Measurements from ENCODE around the gene DYNC1LI1.
A peak's percentile ranks its signal among the peaks of the same experiment; 100 is the strongest.

Gene DYNC1LI1

GRCh38 chr3:32492684-32493436 lies 77.8 kb downstream of the DYNC1LI1 start:
- no peak for DNase-seq (ENCODE audit: low spot score)

GRCh38 chr3:32488474-32489008 lies 82.1 kb downstream of the DYNC1LI1 start:
- DNase-seq (ENCODE audit: low spot score), result no peak

- DNase-seq (ENCODE audit: low spot score), result peak; percentile 46
Observed at GRCh38 chr3:32487781-32488473, 82.7 kb downstream of the DYNC1LI1 start.

DNA sequence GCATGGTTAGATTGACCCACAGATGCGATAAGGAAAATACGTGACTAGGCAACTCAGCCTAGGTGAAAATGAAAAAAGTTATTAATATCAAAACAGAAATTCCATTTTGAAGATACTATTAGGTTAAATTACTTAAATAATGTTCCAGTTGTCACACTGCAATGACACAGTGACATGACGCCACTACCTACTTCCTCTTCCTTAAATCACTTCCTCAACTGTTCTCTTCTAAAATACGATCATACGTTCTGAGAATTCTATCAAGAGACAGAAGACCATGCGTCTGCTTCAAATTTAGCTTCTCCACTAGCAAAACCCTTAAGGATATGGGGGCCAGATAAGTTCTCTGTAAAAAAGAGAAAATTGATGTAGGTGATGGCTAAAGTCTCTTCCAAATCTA lies 86.2 kb downstream of the DYNC1LI1 start:
- no peak for DNase-seq (ENCODE audit: low spot score)

- no peak for DNase-seq (ENCODE audit: low spot score)
Observed at GRCh38 chr3:32483772-32484171, 86.9 kb downstream of the DYNC1LI1 start.

GRCh38 chr3:32482693-32483092 lies 88.0 kb downstream of the DYNC1LI1 start:
- no peak for DNase-seq (ENCODE audit: low spot score)

GRCh38 chr3:32481791-32482631 lies 88.6 kb downstream of the DYNC1LI1 start:
- DNase-seq (ENCODE audit: low spot score), result no peak

- DNase-seq (ENCODE audit: low spot score), result no peak
Observed at GRCh38 chr3:32480604-32481003, 90.1 kb downstream of the DYNC1LI1 start.
